ENCODE results near the gene KLHDC8A.

The KLHDC8A gene

DNA sequence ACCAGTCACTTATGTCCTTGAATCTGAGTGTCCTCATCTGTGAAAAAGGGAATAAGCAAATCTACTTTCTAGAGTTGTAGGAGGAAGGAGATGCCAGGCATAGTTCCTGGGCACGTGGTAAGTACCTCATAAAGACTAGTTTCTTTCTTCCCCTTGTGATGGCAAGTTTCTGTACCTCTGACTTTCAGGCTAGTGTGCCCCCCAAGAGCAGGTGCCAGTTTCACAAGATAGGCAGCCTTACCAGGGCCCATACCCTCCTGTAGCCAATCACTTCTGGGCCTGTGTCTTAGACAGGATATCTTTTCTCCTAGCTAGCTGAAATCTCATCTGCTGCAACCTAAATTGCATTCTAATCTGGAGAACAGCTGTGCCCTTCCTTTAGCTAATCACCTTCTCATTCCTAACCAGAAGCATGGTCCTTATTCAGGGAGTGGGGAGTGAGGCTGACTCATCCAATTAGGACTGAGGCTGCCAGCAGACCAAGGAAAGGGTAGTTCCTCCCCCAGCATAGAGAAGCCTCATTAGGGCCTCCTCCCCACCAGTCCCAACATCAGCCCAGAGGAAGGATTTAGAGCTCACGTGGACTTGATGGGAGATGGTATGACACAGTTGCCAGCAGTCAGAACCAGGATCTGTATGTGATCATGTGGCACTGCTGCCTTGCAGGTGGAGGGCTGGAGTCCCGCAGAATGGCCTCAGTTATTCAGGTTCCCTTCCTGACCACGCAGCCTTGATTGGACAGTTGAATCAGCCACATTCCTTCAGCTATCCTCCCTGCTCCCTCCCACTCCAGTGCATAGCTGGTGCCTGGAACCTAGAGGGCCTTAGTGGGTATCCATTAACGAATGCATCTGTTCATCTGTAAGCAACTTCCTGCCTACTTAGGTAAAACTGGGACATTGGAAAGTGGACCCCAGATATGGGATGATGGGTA lies 7.9 kb downstream of the KLHDC8A start:
- no peaks in the 10 kb centered on the region for H3K79me2 ChIP-seq
- H3K9me3 ChIP-seq (ENCODE audit: control insufficient read depth, low read length) = no peaks in the 10 kb centered on the region
- H3K4me1 ChIP-seq = peaks cover 2% of the 10 kb centered on the region
- TF ChIP-seq, protein P1, sequence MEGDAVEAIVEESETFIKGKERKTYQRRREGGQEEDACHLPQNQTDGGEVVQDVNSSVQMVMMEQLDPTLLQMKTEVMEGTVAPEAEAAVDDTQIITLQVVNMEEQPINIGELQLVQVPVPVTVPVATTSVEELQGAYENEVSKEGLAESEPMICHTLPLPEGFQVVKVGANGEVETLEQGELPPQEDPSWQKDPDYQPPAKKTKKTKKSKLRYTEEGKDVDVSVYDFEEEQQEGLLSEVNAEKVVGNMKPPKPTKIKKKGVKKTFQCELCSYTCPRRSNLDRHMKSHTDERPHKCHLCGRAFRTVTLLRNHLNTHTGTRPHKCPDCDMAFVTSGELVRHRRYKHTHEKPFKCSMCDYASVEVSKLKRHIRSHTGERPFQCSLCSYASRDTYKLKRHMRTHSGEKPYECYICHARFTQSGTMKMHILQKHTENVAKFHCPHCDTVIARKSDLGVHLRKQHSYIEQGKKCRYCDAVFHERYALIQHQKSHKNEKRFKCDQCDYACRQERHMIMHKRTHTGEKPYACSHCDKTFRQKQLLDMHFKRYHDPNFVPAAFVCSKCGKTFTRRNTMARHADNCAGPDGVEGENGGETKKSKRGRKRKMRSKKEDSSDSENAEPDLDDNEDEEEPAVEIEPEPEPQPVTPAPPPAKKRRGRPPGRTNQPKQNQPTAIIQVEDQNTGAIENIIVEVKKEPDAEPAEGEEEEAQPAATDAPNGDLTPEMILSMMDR (IDR thresholded peaks at IDR 0.05) = no peak
- no peak overlapping the region for H3K9ac ChIP-seq
- no peaks in the 10 kb centered on the region for H3K36me3 ChIP-seq (ENCODE audit: control insufficient read depth, insufficient read depth, low read length)
- no peak overlapping the region for H3K27ac ChIP-seq
- H3K4me3 ChIP-seq (ENCODE audit: low read depth, low read length) = no peak overlapping the region
- H3K27me3 ChIP-seq (ENCODE audit: control insufficient read depth, insufficient read depth, low read length) = no peaks in the 10 kb centered on the region
- H3K4me2 ChIP-seq (ENCODE audit: low read length) = no peak overlapping the region
- no peak overlapping the region for H2AFZ ChIP-seq

DNA sequence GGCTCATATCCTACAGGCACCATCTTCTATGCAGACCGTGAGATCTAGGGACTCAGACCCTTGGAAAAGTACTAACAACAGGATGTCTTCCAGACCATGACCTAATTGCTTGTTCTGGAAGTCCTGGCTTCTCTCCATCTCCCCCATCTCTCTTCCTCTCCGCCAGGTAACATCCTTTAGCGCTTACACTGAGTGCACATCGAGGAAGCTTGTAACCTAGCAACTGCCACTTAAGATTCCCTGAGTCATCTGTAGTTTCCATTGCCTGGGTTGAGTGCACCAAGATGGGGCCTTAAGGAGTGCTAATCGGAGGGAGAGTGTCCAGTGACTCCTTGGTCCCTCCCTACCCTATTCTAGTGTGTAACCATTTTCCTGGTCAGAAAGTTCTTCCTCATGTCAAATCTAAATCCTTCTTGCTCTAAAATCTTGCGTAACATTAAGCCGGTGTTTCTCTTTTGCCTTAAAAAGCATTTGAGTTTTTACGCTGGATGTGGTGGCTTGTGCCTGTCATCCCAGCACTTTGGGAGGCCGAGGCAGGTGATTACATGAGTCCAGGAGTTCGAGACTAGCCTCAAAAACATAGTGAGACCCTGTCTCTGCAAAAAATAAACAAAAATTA lies 9.7 kb downstream of the KLHDC8A start:
- Histone ChIP-seq H3K27ac (no peak overlapping the region), H3K4me3 (ENCODE audit: low read depth, low read length) (no peak overlapping the region), H3K9me3 (ENCODE audit: control insufficient read depth, low read length) (no peaks in the 10 kb centered on the region), H3K27me3 (ENCODE audit: control insufficient read depth, insufficient read depth, low read length) (no peaks in the 10 kb centered on the region), H3K36me3 (ENCODE audit: control insufficient read depth, insufficient read depth, low read length) (no peaks in the 10 kb centered on the region), H3K4me1 (peaks cover 2% of the 10 kb centered on the region), H3K79me2 (no peaks in the 10 kb centered on the region), H3K4me2 (ENCODE audit: low read length) (no peak overlapping the region), H2AFZ (no peak overlapping the region), H3K9ac (no peak overlapping the region)
- TF ChIP-seq, protein P1 (IDR thresholded peaks at IDR 0.05) = no peak

GRCh38 chr1:205345761-205346160 lies 11.0 kb downstream of the KLHDC8A start:
- no peaks in the 10 kb centered on the region for H3K27me3 ChIP-seq (ENCODE audit: control insufficient read depth, insufficient read depth, low read length)
- H3K9me3 ChIP-seq (ENCODE audit: control insufficient read depth, low read length) = no peaks in the 10 kb centered on the region
- no peak overlapping the region for H3K4me2 ChIP-seq (ENCODE audit: low read length)
- no peak overlapping the region for H3K27ac ChIP-seq
- no peak overlapping the region for H2AFZ ChIP-seq
- H3K4me3 ChIP-seq (ENCODE audit: low read depth, low read length) = no peak overlapping the region
- H3K36me3 ChIP-seq (ENCODE audit: control insufficient read depth, insufficient read depth, low read length) = no peaks in the 10 kb centered on the region
- H3K9ac ChIP-seq = no peak overlapping the region
- TF ChIP-seq, protein P1 (IDR thresholded peaks at IDR 0.05) = no peak
- peaks cover 2% of the 10 kb centered on the region for H3K4me1 ChIP-seq
- no peaks in the 10 kb centered on the region for H3K79me2 ChIP-seq

DNA sequence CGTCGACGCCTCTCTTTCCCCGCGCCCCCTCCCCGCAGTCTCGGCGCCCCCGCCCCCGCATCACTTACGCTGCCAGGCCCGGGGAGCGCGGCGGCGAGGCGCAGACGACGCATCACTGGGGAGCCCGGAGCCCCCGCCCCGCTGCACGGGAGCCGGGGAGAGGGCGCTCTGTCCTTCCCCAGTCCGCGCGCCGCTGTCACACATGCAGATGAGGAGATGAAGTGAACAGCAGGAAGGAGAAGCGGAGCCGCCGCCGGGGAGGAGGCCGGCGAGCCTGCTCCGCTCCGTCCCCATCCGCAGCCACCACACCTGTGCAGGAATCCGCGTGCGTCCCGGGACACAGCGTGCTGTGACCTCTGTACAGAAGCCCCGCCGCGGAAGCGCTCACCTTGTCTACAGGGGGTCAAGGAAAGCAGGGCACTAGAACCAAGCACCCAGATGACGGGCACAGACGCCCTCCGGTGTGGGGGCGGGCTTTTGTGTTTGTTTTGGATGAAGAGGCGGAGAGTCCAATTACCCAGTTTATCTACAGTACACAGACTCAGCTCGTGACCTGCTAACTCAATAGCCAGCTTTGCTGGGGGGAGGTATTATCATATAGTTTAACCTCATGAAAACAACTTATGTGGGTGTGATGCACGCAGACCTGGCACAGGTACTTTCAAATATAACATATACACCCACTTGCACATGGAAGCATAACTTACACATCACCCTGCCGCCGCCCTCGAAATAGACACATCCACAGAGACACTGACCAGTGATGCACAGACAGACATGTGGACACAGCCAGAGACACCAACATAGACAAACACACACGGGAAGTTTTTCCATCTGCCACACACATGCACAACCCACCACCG lies 12.4 kb downstream of the KLHDC8A start:
- H3K36me3 ChIP-seq (ENCODE audit: control insufficient read depth, insufficient read depth, low read length) = no peaks in the 10 kb centered on the region
- no peak overlapping the region for H3K27ac ChIP-seq
- TF ChIP-seq, protein P1 (IDR thresholded peaks at IDR 0.05) = no peak
- H3K4me2 ChIP-seq (ENCODE audit: low read length) = peak overlapping the region; percentile 76
- peak overlapping the region; percentile 74 for H2AFZ ChIP-seq
- no peak overlapping the region for H3K9ac ChIP-seq
- H3K4me1 ChIP-seq = peaks cover 2% of the 10 kb centered on the region
- no peaks in the 10 kb centered on the region for H3K79me2 ChIP-seq
- no peaks in the 10 kb centered on the region for H3K27me3 ChIP-seq (ENCODE audit: control insufficient read depth, insufficient read depth, low read length)
- H3K4me3 ChIP-seq (ENCODE audit: low read depth, low read length) = peak overlapping the region; percentile 39
- no peaks in the 10 kb centered on the region for H3K9me3 ChIP-seq (ENCODE audit: control insufficient read depth, low read length)
